ENCODE data around the gene QRFPR.
A peak's percentile ranks its signal among the peaks of the same experiment; 100 is the strongest.

QRFPR gene

DNA sequence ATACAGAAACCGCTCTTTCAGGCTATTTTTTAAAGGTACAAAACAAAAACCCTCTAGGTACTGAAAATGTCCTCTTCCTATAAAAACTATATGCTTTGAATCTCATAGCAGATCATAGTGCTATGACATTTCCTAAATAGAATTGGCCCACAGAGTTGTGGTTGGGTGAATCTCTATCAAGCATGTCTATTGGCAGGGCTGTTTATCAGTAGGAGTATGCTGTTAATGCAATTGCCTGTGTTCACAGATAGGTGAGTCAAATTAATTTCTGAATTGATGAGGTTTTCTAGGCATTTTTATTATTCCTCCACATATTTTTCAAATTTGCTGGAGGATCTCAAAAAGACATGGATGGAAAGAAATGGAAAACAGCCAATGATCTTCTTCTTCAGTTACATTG is 73.9 kb downstream of the QRFPR start:
- no peak for DNase-seq (ENCODE audit: low read depth)
- TF ChIP-seq, protein P1, sequence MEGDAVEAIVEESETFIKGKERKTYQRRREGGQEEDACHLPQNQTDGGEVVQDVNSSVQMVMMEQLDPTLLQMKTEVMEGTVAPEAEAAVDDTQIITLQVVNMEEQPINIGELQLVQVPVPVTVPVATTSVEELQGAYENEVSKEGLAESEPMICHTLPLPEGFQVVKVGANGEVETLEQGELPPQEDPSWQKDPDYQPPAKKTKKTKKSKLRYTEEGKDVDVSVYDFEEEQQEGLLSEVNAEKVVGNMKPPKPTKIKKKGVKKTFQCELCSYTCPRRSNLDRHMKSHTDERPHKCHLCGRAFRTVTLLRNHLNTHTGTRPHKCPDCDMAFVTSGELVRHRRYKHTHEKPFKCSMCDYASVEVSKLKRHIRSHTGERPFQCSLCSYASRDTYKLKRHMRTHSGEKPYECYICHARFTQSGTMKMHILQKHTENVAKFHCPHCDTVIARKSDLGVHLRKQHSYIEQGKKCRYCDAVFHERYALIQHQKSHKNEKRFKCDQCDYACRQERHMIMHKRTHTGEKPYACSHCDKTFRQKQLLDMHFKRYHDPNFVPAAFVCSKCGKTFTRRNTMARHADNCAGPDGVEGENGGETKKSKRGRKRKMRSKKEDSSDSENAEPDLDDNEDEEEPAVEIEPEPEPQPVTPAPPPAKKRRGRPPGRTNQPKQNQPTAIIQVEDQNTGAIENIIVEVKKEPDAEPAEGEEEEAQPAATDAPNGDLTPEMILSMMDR (conservative IDR thresholded peaks at IDR 0.05; ENCODE audit: low read depth, low read length): no peak
- H3K4me3 ChIP-seq (ENCODE audit: low read depth, low read length): no peak overlapping the region

DNA sequence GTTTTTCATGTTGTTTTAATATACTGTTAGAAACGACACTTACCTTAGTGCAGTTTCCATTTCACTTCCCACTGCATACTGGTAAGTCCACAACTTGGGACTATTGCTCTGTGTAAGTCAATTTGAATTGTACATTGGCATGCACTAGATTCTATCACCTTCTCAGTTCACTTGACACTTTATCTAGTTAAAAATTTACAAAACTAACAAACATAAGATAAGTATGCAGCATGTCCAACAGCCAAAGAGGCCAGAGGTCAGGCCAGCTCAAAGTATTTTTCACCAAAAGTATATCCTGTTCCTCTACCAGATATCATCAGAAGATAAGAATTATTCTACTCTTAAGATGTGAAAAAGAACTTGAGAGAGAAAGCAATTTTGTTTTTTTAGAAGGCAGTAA is 75.9 kb downstream of the QRFPR start:
- TF ChIP-seq, protein P1 (conservative IDR thresholded peaks at IDR 0.05; ENCODE audit: low read depth, low read length): no peak
- H3K4me3 ChIP-seq (ENCODE audit: low read depth, low read length): no peak overlapping the region

DNA sequence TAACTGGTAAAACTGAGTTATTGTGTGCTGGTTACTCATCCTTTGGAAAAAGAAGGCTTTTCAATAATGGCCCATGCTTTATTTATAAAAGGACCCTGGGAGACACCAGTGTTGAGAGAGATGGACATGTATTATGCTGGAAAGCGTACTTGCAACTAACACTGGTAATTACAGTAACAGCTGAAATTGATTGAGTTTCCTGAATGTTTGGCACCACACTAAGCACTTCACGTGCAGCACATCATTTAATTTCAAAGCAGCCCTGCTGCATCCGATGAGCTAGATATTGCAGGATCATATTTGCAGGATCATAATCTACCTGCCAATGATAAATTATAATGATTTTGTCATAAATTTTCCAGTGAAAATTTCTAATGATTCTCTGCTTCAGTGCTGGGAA is 81.5 kb downstream of the QRFPR start:
- TF ChIP-seq, protein P1 (conservative IDR thresholded peaks at IDR 0.05; ENCODE audit: low read depth, low read length): no peak
- no peak overlapping the region for H3K4me3 ChIP-seq (ENCODE audit: low read depth, low read length)
- no peak for DNase-seq (ENCODE audit: low read depth)

More for the DNA sequence above, 75.9 kb downstream of the QRFPR start:
- DNase-seq (ENCODE audit: low read depth): peak; percentile 7

DNA sequence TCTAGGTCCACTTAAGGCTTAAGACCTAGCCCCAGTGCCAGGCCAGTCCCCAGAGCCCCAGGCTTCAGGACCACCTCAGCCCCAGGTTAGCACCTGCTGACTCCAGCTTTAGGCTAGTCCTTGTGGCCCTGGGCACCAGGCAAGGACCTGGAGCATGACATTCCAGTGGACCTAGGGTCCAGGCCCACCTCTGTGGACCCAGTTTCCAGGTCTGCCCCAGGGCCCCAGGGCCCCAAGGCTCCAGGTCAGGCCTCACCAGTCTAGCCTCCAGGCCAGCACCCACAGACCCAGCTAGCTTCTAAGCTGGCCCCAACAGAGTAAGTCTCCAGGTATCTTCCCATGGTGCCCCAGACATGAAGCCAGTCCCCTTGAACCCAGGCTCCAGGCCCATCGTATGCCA is 97.5 kb downstream of the QRFPR start:
- no peak overlapping the region for H3K4me3 ChIP-seq (ENCODE audit: low read depth, low read length)
- TF ChIP-seq, protein P1 (conservative IDR thresholded peaks at IDR 0.05; ENCODE audit: low read depth, low read length): no peak

DNA sequence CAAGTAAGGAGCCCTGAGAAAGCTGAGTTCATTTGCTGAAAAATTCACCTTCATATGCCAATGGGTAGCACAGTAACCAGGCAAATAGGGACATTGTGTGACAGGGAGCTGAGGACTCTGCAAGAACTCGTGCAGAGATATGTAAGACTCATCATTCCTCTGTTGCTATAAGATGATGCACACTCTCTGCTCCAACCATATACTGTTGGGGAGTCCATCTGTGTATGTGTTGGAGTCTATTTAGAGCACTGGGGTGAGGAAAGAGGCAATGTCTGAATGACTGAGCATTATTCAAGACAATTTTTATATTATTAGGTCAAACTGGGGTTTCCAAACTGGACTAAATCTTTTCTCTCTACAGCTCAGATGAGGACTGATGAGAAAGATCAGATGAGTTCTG is 100.4 kb downstream of the QRFPR start:
- H3K4me3 ChIP-seq (ENCODE audit: low read depth, low read length): no peak overlapping the region
- TF ChIP-seq, protein P1 (conservative IDR thresholded peaks at IDR 0.05; ENCODE audit: low read depth, low read length): no peak
- no peak for DNase-seq (ENCODE audit: low read depth)

More for the DNA sequence above, 97.5 kb downstream of the QRFPR start:
- DNase-seq (ENCODE audit: low read depth): no peak

DNA sequence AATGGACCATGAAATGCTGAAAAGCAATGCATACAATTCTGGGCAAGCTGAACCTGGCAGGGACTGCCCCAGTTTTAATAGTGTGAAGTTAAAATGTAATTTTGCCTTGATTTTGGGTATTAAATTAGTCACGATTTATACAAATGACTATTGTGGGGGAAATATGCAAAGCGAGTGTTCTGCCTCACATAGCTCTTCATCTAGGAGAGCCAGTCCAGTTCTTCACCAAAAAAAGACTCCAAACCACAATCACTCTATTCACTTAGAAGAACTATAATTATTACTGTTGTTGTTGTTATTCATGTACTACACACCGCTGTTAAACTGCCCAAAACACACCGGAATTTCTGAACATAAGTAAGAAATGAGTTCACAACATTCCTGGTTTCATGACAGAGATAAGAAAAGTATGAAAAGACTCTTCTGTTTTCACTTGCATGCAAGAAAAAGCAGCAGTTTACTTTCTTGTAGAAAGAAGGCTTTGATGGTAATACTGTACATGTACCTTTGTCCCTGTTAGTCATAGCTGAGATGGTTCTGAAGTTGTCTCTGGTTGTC is 101.9 kb downstream of the QRFPR start:
- TF ChIP-seq, protein P1 (conservative IDR thresholded peaks at IDR 0.05; ENCODE audit: low read depth, low read length): no peak
- H3K4me3 ChIP-seq (ENCODE audit: low read depth, low read length): no peak overlapping the region
- DNase-seq (ENCODE audit: low read depth): peak; percentile 83

Data from choroid plexus epithelial cell (primary cell).